GM21786 (cell line): ENCODE data around the gene RASD1.

Source experiments
- ATAC-seq: cut with Tn5 transposase; IDR thresholded peaks from one replicate; pipeline ENCODE4 v1.9.1; 2021; ENCODE audit not compliant: unreplicated experiment

Gene RASD1

GRCh38 chr17:17445925-17446665 lies 50.1 kb downstream of the RASD1 start:
- ATAC-seq: no peak

GRCh38 chr17:17445296-17445924 lies 50.8 kb downstream of the RASD1 start:
- ATAC-seq: no peak
